ENCODE data around the gene CDCA5. TPM values are rescaled to one million over a fixed set of nuclear protein-coding genes. Genes with fewer than 3 reads are reported as not detected.

CDCA5 gene
- polyA plus RNA-seq, 1 of the 3 experiments (the other 2 are of a cell fraction), result 16.3 TPM

- no peak for DNase-seq
- Histone ChIP-seq H4K20me1 (ENCODE audit: insufficient read depth) (no peaks in the 10 kb centered on the region), H3K36me3 (replicated peaks in 1 of 2; ENCODE audit: control insufficient read depth in 1 of 2, insufficient read depth in 2 of 2, low read length in 1 of 2) (peaks cover 8 to 39% of the 10 kb centered on the region in 2 experiments), H3K27me3 (ENCODE audit: insufficient read depth) (no peaks in the 10 kb centered on the region), H3K9ac (no peak overlapping the region), H3K9me2 (no peaks in the 10 kb centered on the region), H3F3A (replicated peaks; ENCODE audit: insufficient read depth) (peaks cover 8% of the 10 kb centered on the region), H3K4me2 (no peak overlapping the region), H2AFZ (ENCODE audit: low read depth) (no peak overlapping the region), H3K79me2 (ENCODE audit: insufficient read depth) (peaks cover 28% of the 10 kb centered on the region), H3K4me3 (ENCODE audit: low read depth in 2 of 2, low read length in 1 of 2) (no peak overlapping the region), H3K27ac (ENCODE audit: low read depth in 2 of 2, low read length in 1 of 2) (no peak overlapping the region), H3K9me3 (no peaks in the 10 kb centered on the region), H3K4me1 (ENCODE audit: control insufficient read depth in 1 of 2, insufficient read depth in 2 of 2, low read depth in 1 of 2, low read length in 1 of 2) (peaks cover 8 to 17% of the 10 kb centered on the region in 2 experiments)
- CTCF ChIA-PET, result interaction anchor here (1.6 kb wide), 1 partner anchor 74 kb away, joined by 5 read pairs; the partner anchor contains the start of gene ARL2
- WGBS (ENCODE audit: low lambda C conversion rate), result 96% methylated on average over 4 of the region's 15 CpGs
- POLR2A ChIA-PET, result no interaction called here
- TF ChIP-seq EZH2phosphoT487 (IDR thresholded peaks at IDR 0.05; ENCODE audit: borderline replicate concordance, low read depth) (no peak), JUND (IDR thresholded peaks at IDR 0.05) (no peak), POLR2AphosphoS5 (IDR thresholded peaks at IDR 0.05; ENCODE audit: low read depth, low read length) (no peak), MAX (IDR thresholded peaks at IDR 0.05; ENCODE audit: low read depth) (no peak), GABPA (IDR thresholded peaks at IDR 0.05; ENCODE audit: low read depth) (no peak), MEF2A (IDR thresholded peaks at IDR 0.05; ENCODE audit: borderline replicate concordance, low read depth) (no peak), TCF12 (IDR thresholded peaks at IDR 0.05) (no peak), USF1 (IDR thresholded peaks at IDR 0.05; ENCODE audit: borderline replicate concordance, low read depth) (no peak), GATA2 (CRISPR knock-in tag; IDR thresholded peaks at IDR 0.05) (no peak), MXI1 (IDR thresholded peaks at IDR 0.05; ENCODE audit: low read depth, low read length) (no peak)
Measured at GRCh38 chr11:65087827-65088226, 4.0 kb upstream of the CDCA5 start.

- H3K4me1 ChIP-seq (ENCODE audit: control insufficient read depth in 1 of 2, insufficient read depth in 2 of 2, low read depth in 1 of 2, low read length in 1 of 2), result peaks cover 8 to 20% of the 10 kb centered on the region in 2 experiments
- peaks cover 7% of the 10 kb centered on the region for H3F3A ChIP-seq (replicated peaks; ENCODE audit: insufficient read depth)
- TF ChIP-seq TCF12 (IDR thresholded peaks at IDR 0.05) (no peak), TAF1 (IDR thresholded peaks at IDR 0.05; ENCODE audit: borderline replicate concordance, low read depth, low read length) (no peak), GATA2 (CRISPR knock-in tag; IDR thresholded peaks at IDR 0.05) (no peak), USF1 (IDR thresholded peaks at IDR 0.05; ENCODE audit: borderline replicate concordance, low read depth) (no peak), TEAD4 (IDR thresholded peaks at IDR 0.05; ENCODE audit: borderline replicate concordance, insufficient read depth) (no peak)
- TF ChIP-seq, protein P1, sequence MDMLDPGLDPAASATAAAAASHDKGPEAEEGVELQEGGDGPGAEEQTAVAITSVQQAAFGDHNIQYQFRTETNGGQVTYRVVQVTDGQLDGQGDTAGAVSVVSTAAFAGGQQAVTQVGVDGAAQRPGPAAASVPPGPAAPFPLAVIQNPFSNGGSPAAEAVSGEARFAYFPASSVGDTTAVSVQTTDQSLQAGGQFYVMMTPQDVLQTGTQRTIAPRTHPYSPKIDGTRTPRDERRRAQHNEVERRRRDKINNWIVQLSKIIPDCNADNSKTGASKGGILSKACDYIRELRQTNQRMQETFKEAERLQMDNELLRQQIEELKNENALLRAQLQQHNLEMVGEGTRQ (IDR thresholded peaks at IDR 0.05; ENCODE audit: borderline replicate concordance, low read depth, low read length), result no peak
- TF ChIP-seq, protein P2, sequence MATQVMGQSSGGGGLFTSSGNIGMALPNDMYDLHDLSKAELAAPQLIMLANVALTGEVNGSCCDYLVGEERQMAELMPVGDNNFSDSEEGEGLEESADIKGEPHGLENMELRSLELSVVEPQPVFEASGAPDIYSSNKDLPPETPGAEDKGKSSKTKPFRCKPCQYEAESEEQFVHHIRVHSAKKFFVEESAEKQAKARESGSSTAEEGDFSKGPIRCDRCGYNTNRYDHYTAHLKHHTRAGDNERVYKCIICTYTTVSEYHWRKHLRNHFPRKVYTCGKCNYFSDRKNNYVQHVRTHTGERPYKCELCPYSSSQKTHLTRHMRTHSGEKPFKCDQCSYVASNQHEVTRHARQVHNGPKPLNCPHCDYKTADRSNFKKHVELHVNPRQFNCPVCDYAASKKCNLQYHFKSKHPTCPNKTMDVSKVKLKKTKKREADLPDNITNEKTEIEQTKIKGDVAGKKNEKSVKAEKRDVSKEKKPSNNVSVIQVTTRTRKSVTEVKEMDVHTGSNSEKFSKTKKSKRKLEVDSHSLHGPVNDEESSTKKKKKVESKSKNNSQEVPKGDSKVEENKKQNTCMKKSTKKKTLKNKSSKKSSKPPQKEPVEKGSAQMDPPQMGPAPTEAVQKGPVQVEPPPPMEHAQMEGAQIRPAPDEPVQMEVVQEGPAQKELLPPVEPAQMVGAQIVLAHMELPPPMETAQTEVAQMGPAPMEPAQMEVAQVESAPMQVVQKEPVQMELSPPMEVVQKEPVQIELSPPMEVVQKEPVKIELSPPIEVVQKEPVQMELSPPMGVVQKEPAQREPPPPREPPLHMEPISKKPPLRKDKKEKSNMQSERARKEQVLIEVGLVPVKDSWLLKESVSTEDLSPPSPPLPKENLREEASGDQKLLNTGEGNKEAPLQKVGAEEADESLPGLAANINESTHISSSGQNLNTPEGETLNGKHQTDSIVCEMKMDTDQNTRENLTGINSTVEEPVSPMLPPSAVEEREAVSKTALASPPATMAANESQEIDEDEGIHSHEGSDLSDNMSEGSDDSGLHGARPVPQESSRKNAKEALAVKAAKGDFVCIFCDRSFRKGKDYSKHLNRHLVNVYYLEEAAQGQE (IDR thresholded peaks at IDR 0.05; ENCODE audit: low read depth, low read length), result no peak
- H4K20me1 ChIP-seq (ENCODE audit: insufficient read depth), result no peaks in the 10 kb centered on the region
- DNase-seq, result no peak
- H3K36me3 ChIP-seq (replicated peaks in 1 of 2; ENCODE audit: control insufficient read depth in 1 of 2, insufficient read depth in 2 of 2, low read length in 1 of 2), result peaks cover 8 to 39% of the 10 kb centered on the region in 2 experiments
- no peak overlapping the region for H3K9ac ChIP-seq
- no peak overlapping the region for H3K4me2 ChIP-seq
- H2AFZ ChIP-seq (ENCODE audit: low read depth), result no peak overlapping the region
- H3K4me3 ChIP-seq (ENCODE audit: low read depth in 2 of 2, low read length in 1 of 2), result no peak overlapping the region
- no peaks in the 10 kb centered on the region for H3K9me2 ChIP-seq
- H3K79me2 ChIP-seq (ENCODE audit: insufficient read depth), result peaks cover 34% of the 10 kb centered on the region
- no peak overlapping the region for H3K27ac ChIP-seq (ENCODE audit: low read depth in 2 of 2, low read length in 1 of 2)
- H3K9me3 ChIP-seq, result no peaks in the 10 kb centered on the region
- 99% methylated on average over 11 of the region's 11 CpGs for WGBS (ENCODE audit: low lambda C conversion rate)
- ChIA-PET CTCF (interaction anchor here (0.9 to 1.6 kb wide), 2 partner anchors 11 to 73 kb away, joined by 3 to 5 read pairs; partner anchors contain the start of gene ARL2), POLR2A (no interaction called here)
- H3K27me3 ChIP-seq (ENCODE audit: insufficient read depth), result no peaks in the 10 kb centered on the region
Measured at GRCh38 chr11:65087216-65087615, 3.4 kb upstream of the CDCA5 start.

Data from SK-N-SH (cell line).